Keratinocyte (primary cell): Measurements from ENCODE around the gene NUDT9. TPM values are rescaled to one million over a fixed set of nuclear protein-coding genes. Genes with fewer than 3 reads are reported as not detected.
"Not testable (repeated sequence)": the region's sequence is repeated elsewhere in the genome, so short reads cannot be mapped to it uniquely, and the experiment has no call there.

Source experiments
- DNase-seq: peaks from one replicate; pipeline ENCODE4 v3.0.0-alpha.2; 2011; ENCODE audit warnings: low read depth, missing footprints, low spot score
- FAIRE-seq: peaks from 2 replicates; lab custom pipeline; 2011; peaks lifted over from hg19 to GRCh38; lab: Jason Lieb, UNC
- H2AFZ ChIP-seq: 2 replicates; pipeline ENCODE4 v1.6.0; 2012; ENCODE audit warnings: low read length, control low read depth, inconsistent platforms; ENCODE audit not compliant: control insufficient read depth
- H3K27ac ChIP-seq: 2 replicates; pipeline ENCODE4 v1.5.1; 2011; ENCODE audit warnings: low read length; ENCODE audit not compliant: control insufficient read depth, insufficient read depth
- H3K27me3 ChIP-seq: 3 replicates; pipeline ENCODE4 v1.6.0; 2011; ENCODE audit warnings: low read length; ENCODE audit not compliant: control insufficient read depth, insufficient read depth; ENCODE audit errors: extremely low read depth
- H3K36me3 ChIP-seq, 2 experiments: 2 replicates in 1 of 2; 3 replicates in 1 of 2; pipeline ENCODE4 v1.5.1; 2011; ENCODE audit warnings: low read length in 2 of 2, mild to moderate bottlenecking in 1 of 2; ENCODE audit not compliant: control insufficient read depth in 2 of 2, insufficient read depth in 2 of 2; ENCODE audit errors: extremely low read depth in 1 of 2
- H3K4me1 ChIP-seq: 3 replicates; pipeline ENCODE4 v1.5.1; 2011; ENCODE audit warnings: low read length; ENCODE audit not compliant: control insufficient read depth, insufficient read depth; ENCODE audit errors: extremely low read depth
- H3K4me2 ChIP-seq: 3 replicates; pipeline ENCODE4 v1.6.0; 2011; ENCODE audit warnings: low read depth, low read length; ENCODE audit not compliant: control insufficient read depth, insufficient read depth; ENCODE audit errors: extremely low read depth
- H3K4me3 ChIP-seq, 3 experiments: fragments of 200-600 bp in 1 of 3; sonication (generic) in 1 of 3; 2 replicates in 2 of 3; 3 replicates in 1 of 3; pipeline ENCODE4 v1.5.1; 2011 to 2016; ENCODE audit warnings: low read length in 3 of 3, mild to moderate bottlenecking in 3 of 3, control low read depth in 2 of 3, inconsistent platforms in 1 of 3, low read depth in 1 of 3, mixed read lengths in 1 of 3, mixed run types in 1 of 3, moderate library complexity in 1 of 3; ENCODE audit not compliant: control insufficient read depth in 2 of 3, insufficient read depth in 2 of 3; ENCODE audit errors: extremely low read depth in 1 of 3
- H3K79me2 ChIP-seq: 2 replicates; pipeline ENCODE4 v1.6.0; 2012; ENCODE audit warnings: low read length; ENCODE audit not compliant: control insufficient read depth, insufficient read depth
- H3K9ac ChIP-seq: 3 replicates; pipeline ENCODE4 v1.6.0; 2011; ENCODE audit warnings: low read length; ENCODE audit not compliant: control insufficient read depth, insufficient read depth; ENCODE audit errors: extremely low read depth
- H3K9me1 ChIP-seq: 3 replicates; pipeline ENCODE4 v1.6.0; 2011; ENCODE audit warnings: low read length; ENCODE audit not compliant: control insufficient read depth, insufficient read depth; ENCODE audit errors: extremely low read depth
- H3K9me3 ChIP-seq: 2 replicates; pipeline ENCODE4 v1.5.1; 2012; ENCODE audit warnings: low read depth, low read length; ENCODE audit not compliant: control insufficient read depth
- H4K20me1 ChIP-seq: 3 replicates; pipeline ENCODE4 v1.6.0; 2011; ENCODE audit warnings: low read length; ENCODE audit not compliant: control insufficient read depth, insufficient read depth; ENCODE audit errors: extremely low read depth
- EZH2 ChIP-seq: IDR thresholded peaks from one replicate; pipeline ENCODE4 v1.6.1; 2012; ENCODE audit warnings: inconsistent platforms, mild to moderate bottlenecking, low read length, moderate library complexity
- dilution Hi-C: fragments of 300-500 bp; cut with MboI; formaldehyde crosslinking; loops from one replicate; pipeline ENCODE4 v1.7.0; 2020; ENCODE audit warnings: low sequenced_read_pairs; ENCODE audit not compliant: extremely low pct_ligation_motif_present
- polyA plus RNA-seq, 5 experiments: library from polyadenylated mRNA; depleted of rRNA in 3 of 5; stranded (reverse) in 3 of 5; stranded (forward) in 1 of 5; unstranded in 1 of 5; fragments of >200 nt; gene quantifications; 1 replicate in 1 of 5; 2 replicates in 3 of 5; 3 replicates in 1 of 5; pipeline versions ENCODE4 v1.2.1 to v1.2.3, GENCODE V29; 2011 to 2012; ENCODE audit warnings: missing spikeins in 2 of 5, low read depth in 1 of 5, low replicate concordance in 1 of 5
- TF ChIP-seq, protein P1 (sequence below), 3 experiments: IDR thresholded peaks in 1 of 3; conservative IDR thresholded peaks in 1 of 3; optimal IDR thresholded peaks in 1 of 3; 2 replicates in 2 of 3; 3 replicates in 1 of 3; pipeline versions ENCODE3 to v1.5.1; 2011; ENCODE audit warnings: low read length in 3 of 3, mild to moderate bottlenecking in 3 of 3, moderate library complexity in 2 of 3, control low read depth in 1 of 3, inconsistent platforms in 1 of 3; ENCODE audit not compliant: insufficient read depth in 2 of 3; ENCODE audit errors: extremely low read depth in 1 of 3

Gene NUDT9
- polyA plus RNA-seq, 1 donor (not counting 4 experiments of a cell fraction or from before 2014, with no cell fraction given), result 28.5 TPM

DNA sequence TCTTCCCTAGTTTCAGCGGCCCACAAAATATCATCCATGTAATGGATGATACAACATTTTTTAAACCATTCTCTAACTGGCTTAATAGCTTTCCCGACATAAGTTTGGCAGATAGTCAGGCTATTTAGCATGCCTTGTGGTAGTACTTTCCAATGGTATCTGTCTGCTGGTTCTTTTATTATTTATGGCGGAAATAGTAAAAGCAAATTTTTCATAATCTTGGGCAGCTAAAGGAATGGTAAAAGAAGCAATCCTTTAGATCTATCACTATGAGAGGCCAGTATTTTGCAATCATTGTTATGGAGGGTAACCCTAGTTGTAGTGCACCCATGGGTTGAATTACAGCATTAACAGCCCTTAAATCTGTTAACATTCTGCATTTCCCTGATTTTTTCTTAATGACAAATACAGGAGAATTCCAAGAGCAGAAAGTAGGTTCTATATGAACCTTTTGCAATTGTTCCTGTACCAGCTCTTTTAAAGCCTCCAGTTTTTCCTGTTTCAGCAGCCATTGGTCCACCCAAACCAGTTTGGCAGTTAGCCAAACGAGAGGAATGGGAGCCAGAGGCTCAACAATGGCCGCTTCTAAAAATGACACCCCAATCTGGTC, 17.1 kb upstream of the NUDT9 start:
- no peak overlapping the region for H3K27ac ChIP-seq
- TF ChIP-seq EZH2, result no peak
- TF ChIP-seq, protein P1, sequence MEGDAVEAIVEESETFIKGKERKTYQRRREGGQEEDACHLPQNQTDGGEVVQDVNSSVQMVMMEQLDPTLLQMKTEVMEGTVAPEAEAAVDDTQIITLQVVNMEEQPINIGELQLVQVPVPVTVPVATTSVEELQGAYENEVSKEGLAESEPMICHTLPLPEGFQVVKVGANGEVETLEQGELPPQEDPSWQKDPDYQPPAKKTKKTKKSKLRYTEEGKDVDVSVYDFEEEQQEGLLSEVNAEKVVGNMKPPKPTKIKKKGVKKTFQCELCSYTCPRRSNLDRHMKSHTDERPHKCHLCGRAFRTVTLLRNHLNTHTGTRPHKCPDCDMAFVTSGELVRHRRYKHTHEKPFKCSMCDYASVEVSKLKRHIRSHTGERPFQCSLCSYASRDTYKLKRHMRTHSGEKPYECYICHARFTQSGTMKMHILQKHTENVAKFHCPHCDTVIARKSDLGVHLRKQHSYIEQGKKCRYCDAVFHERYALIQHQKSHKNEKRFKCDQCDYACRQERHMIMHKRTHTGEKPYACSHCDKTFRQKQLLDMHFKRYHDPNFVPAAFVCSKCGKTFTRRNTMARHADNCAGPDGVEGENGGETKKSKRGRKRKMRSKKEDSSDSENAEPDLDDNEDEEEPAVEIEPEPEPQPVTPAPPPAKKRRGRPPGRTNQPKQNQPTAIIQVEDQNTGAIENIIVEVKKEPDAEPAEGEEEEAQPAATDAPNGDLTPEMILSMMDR (optimal IDR thresholded peaks at IDR 0.05 in 1 of 3, IDR thresholded peaks at IDR 0.05 in 1 of 3, conservative IDR thresholded peaks at IDR 0.05 in 1 of 3; ENCODE audit: extremely low read depth in 1 of 3, insufficient read depth in 2 of 3, low read length in 3 of 3), result no peak
- no peaks in the 10 kb centered on the region for H3K4me1 ChIP-seq
- H3K4me3 ChIP-seq, result no peak overlapping the region
- FAIRE-seq, result no peak
- no peaks in the 10 kb centered on the region for H3K36me3 ChIP-seq
- dilution Hi-C loops, result no loop called here
- H3K27me3 ChIP-seq, result no peaks in the 10 kb centered on the region
- H3K79me2 ChIP-seq, result no peaks in the 10 kb centered on the region
- H3K9me1 ChIP-seq, result no peaks in the 10 kb centered on the region
- no peaks in the 10 kb centered on the region for H4K20me1 ChIP-seq
- no peak for DNase-seq
- H3K4me2 ChIP-seq, result no peak overlapping the region
- H3K9ac ChIP-seq, result no peak overlapping the region
- H3K9me3 ChIP-seq, result no peaks in the 10 kb centered on the region
- H2AFZ ChIP-seq, result no peak overlapping the region

DNA sequence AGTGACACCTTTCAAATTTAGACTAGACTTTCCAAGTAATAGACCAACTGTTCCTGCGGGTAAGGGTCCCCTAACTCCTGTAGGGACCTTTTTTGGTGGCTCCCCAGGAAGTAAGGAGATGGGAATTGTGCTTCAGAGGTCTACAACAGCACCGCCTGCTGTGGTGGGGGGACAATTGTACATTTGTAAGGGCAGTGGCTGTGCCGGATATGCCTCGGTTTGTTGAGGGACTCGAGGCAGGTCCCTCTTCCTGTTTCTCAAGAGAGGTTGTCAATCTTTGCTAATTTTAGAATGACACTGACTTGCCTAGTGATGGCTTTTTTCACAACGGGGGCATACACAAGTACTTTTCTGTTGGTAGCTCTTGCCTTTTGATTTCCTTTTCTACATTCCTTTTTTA, 15.9 kb upstream of the NUDT9 start:
- no peaks in the 10 kb centered on the region for H3K27me3 ChIP-seq
- no peaks in the 10 kb centered on the region for H3K9me1 ChIP-seq
- no peaks in the 10 kb centered on the region for H3K36me3 ChIP-seq
- no peaks in the 10 kb centered on the region for H3K9me3 ChIP-seq
- no peaks in the 10 kb centered on the region for H4K20me1 ChIP-seq
- H3K4me3 ChIP-seq, result no peak overlapping the region
- no peak for FAIRE-seq
- dilution Hi-C loops, result no loop called here
- no peak overlapping the region for H3K9ac ChIP-seq
- H3K79me2 ChIP-seq, result no peaks in the 10 kb centered on the region
- H3K4me2 ChIP-seq, result no peak overlapping the region
- no peaks in the 10 kb centered on the region for H3K4me1 ChIP-seq
- TF ChIP-seq, protein P1 (optimal IDR thresholded peaks at IDR 0.05 in 1 of 3, IDR thresholded peaks at IDR 0.05 in 1 of 3, conservative IDR thresholded peaks at IDR 0.05 in 1 of 3; ENCODE audit: extremely low read depth in 1 of 3, insufficient read depth in 2 of 3, low read length in 3 of 3), result no peak
- no peak for TF ChIP-seq EZH2
- no peak overlapping the region for H2AFZ ChIP-seq
- H3K27ac ChIP-seq, result no peak overlapping the region
- DNase-seq, result no peak

DNA sequence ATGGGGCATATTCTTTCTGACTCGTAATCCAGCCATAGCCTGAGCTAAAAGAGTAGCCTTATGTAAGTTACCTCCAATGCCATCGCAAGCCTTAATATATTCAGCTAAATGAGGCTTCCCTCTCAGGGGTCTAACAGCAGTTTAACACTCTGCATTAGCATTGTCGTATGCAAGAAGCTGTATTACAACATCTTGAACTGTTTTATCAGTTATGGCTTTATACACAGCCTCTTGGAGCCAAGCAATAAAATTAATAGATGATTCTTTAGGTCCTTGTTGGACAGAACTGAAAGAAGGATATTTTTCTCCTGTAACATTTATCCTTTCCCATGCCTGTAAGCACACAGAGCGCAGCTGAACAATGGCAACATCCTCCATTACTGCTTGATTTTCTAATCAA, 15.5 kb upstream of the NUDT9 start:
- dilution Hi-C loops, FAIRE-seq, H4K20me1 ChIP-seq: not testable (repeated sequence)

More for the DNA sequence above, 15.5 kb upstream of the NUDT9 start:
- not testable (repeated sequence) for H3K27ac ChIP-seq, H3K4me2 ChIP-seq, H3K27me3 ChIP-seq, H3K4me1 ChIP-seq, H3K4me3 ChIP-seq, H3K9ac ChIP-seq, H3K9me1 ChIP-seq, H3K9me3 ChIP-seq, H3K36me3 ChIP-seq, H3K79me2 ChIP-seq, DNase-seq, H2AFZ ChIP-seq
